Activated CD4-positive, alpha-beta T cell treated with anti-CD3 and anti-CD28 coated beads, Interleukin-2, amount 10 ng/mL, durations not matched to agents 24 days and 14 days (primary cell): ENCODE measurements around the gene ACE. TPM values are rescaled to one million over a fixed set of nuclear protein-coding genes. Genes with fewer than 3 reads are reported as not detected.

Experiments used
- DNase-seq: peaks from one replicate; pipeline ENCODE4 v3.0.0; 2022
- H3K27ac Mint-ChIP-seq: one replicate; pipeline ENCODE4 v1.8.0; 2022; ENCODE audit warnings: mild to moderate bottlenecking, mixed read lengths
- H3K27me3 Mint-ChIP-seq: one replicate; pipeline ENCODE4 v1.8.0; 2022; ENCODE audit warnings: mixed read lengths
- H3K36me3 Mint-ChIP-seq: one replicate; pipeline ENCODE4 v1.8.0; 2022; ENCODE audit warnings: low read depth, mild to moderate bottlenecking, mixed read lengths
- H3K4me1 Mint-ChIP-seq: one replicate; pipeline ENCODE4 v1.8.0; 2021; ENCODE audit warnings: mixed read lengths
- H3K4me3 Mint-ChIP-seq: one replicate; pipeline ENCODE4 v1.8.0; 2022; ENCODE audit warnings: mild to moderate bottlenecking, moderate library complexity, mixed read lengths
- H3K9me3 Mint-ChIP-seq: one replicate; pipeline ENCODE4 v1.8.0; 2021; ENCODE audit warnings: mixed read lengths
- intact Hi-C: fragments of 100-400 bp; cut with micrococcal nuclease; formaldehyde crosslinking; loops from one replicate; pipeline ENCODE4 v1.15.1; 2023
- total RNA-seq: library from RNA; stranded (reverse); gene quantifications from 2 replicates; pipeline ENCODE4 v1.2.3, GENCODE V29; 2022

Gene ACE
- total RNA-seq, 1 donor from 2014 or later: not detected

DNA sequence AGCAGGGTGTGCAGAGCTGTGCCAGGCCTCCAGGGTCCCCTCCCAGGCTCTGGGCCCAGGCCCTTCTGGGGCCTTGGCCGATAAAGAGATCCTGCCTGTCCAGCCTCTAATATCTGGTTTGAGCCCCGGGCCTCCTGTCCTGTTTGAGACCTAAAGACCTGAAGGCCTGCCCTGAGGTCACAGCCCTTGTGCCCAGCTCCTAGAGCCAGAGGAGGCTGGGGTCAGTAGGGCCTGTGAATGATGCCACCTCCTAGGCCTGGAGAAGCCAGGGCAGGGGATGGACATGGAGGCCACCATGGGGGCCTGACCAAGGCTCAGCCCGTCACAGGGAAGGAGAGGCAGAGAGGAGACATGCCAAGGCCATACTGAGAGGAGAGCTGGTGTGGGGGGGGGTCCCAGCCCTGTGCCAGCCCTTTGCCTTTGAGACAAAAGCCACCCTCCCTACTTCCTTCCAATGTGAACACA lies 53.7 kb downstream of the ACE start:
- Mint-ChIP-seq H3K36me3 (no peaks in the 10 kb centered on the region), H3K4me1 (no peaks in the 10 kb centered on the region), H3K9me3 (no peaks in the 10 kb centered on the region), H3K27ac (no peak overlapping the region), H3K4me3 (no peak overlapping the region), H3K27me3 (peaks cover 4% of the 10 kb centered on the region)
- no peak for DNase-seq
- intact Hi-C loops: no loop called here

DNA sequence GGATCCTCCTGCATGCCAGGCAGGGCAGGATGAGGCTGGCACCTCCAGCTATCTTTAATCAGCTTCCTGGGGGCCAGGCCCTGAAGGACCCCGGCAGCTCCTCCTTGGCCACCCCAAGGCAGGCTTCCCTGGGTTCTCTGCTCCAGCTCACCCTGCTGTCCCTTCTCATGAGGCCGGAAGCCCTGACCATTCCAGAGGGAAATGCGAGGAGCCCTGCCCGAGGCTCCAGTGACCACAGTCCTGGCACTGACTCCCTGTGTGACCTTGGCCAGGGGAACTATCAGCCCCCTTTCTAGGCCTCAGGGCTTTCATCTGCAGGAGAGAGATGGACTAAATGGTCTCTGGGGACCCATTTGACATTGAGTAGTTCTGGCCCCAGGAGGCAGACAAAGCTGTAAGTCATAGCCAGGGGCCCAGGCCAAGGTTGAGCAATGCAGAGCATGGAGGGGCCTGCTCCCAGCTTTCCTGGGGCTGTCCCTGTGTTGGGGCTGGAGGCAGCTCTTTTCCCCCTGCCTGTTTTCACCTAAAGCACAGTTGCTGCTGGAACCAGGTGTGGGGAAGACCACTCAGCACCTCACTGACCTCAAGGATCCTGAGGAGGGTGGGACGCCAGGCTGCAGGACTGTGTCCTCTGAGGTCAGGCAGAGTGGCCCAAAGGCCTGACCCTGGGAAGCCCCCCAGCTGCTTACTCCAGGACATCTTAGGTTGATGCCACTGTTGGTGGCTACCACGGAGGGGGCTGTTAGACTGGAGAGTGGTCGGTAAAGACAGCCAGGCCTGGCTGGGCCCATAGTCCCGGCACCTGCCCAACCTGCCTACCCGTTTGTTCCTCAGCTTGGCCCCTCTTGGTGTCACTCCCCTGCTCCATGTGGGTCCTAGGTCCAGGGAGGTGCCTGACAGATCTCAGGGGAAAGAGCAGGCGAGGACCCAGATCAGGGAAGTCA lies 54.4 kb downstream of the ACE start:
- H3K4me1 Mint-ChIP-seq: no peaks in the 10 kb centered on the region
- H3K27ac Mint-ChIP-seq: no peak overlapping the region
- intact Hi-C loops: no loop called here
- no peaks in the 10 kb centered on the region for H3K36me3 Mint-ChIP-seq
- peaks cover 5% of the 10 kb centered on the region for H3K27me3 Mint-ChIP-seq
- no peak for DNase-seq
- H3K9me3 Mint-ChIP-seq: no peaks in the 10 kb centered on the region
- no peak overlapping the region for H3K4me3 Mint-ChIP-seq

DNA sequence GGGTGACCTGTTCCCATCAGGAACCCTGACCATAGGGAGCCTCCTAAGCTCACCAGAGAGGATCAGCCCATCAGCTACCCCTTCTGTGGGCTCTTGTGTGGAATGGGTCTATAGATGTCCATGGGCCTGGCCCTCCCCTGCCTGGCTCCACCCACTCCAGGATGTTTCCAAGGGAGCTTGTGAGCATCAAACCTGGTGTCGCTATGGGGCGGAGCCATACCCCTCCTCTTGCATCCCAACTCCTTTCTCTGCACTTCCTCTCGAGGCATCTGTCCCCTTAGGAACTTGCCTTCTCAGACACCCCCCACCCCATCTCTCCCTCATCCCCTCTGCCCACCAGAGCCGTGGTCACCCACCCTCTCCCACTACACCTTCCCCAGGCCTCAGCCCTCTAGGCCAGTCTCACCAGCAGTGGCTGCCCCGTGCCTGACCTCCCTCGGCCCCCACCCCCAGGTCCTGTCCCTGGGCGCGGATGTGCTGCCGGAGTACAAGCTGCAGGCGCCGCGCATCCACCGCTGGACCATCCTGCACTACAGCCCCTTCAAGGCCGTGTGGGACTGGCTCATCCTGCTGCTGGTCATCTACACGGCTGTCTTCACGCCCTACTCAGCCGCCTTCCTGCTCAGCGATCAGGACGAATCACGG lies 56.7 kb downstream of the ACE start:
- H3K27ac Mint-ChIP-seq: no peak overlapping the region
- no peaks in the 10 kb centered on the region for H3K9me3 Mint-ChIP-seq
- no peaks in the 10 kb centered on the region for H3K36me3 Mint-ChIP-seq
- intact Hi-C loops: no loop called here
- no peak overlapping the region for H3K4me3 Mint-ChIP-seq
- H3K4me1 Mint-ChIP-seq: no peaks in the 10 kb centered on the region
- H3K27me3 Mint-ChIP-seq: peaks cover 15% of the 10 kb centered on the region
- no peak for DNase-seq

DNA sequence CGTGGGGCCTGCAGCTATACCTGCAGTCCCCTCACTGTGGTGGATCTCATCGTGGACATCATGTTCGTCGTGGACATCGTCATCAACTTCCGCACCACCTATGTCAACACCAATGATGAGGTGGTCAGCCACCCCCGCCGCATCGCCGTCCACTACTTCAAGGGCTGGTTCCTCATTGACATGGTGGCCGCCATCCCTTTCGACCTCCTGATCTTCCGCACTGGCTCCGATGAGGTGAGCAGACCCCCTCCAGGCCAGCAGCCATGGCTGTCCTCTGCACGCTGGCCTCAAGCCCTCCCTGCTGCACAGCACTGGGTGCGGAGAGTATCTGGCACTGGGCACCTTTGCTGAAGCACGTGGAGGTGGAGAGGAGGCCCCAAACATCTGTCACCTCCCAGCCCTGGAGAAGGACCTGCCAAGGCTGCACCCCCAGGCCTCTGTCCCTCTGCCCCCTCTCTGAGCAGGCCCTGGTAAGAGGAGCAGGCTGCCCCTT lies 57.3 kb downstream of the ACE start:
- Mint-ChIP-seq H3K36me3 (no peaks in the 10 kb centered on the region), H3K9me3 (no peaks in the 10 kb centered on the region), H3K27ac (no peak overlapping the region), H3K4me3 (no peak overlapping the region), H3K4me1 (no peaks in the 10 kb centered on the region), H3K27me3 (peaks cover 20% of the 10 kb centered on the region)
- intact Hi-C loops: no loop called here
- no peak for DNase-seq

DNA sequence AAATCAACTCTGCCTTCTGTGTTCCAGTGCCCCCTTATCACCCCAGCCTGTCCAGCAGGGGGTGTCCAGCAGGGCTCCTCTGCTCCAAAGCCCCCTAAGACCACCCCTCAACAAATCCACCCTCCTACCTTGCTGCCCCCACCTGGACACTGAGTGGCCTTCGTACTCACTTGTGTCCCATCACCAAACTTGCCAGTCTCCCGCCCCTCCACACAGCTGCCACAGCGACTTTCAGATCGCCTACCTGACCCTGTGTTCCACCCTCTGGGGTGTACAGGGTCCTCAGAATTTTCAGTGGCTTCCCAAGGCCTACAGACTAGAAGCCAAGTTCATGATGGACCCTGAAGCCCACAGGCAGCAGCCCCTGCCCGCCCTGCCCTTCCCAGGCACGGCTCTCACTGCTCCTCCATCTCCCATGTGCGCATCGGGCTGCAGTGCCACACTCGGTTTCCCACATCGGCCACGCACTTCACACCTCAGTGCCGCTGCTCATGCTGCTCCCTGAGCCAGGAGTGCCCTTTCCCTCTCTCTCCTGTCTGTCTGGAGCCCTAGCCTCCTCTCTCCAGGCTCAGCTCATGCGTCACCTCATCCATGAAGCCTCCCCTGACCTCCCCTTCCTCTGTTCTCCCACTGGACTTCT lies 58.1 kb downstream of the ACE start:
- no peak overlapping the region for H3K4me3 Mint-ChIP-seq
- intact Hi-C loops: no loop called here

DNA sequence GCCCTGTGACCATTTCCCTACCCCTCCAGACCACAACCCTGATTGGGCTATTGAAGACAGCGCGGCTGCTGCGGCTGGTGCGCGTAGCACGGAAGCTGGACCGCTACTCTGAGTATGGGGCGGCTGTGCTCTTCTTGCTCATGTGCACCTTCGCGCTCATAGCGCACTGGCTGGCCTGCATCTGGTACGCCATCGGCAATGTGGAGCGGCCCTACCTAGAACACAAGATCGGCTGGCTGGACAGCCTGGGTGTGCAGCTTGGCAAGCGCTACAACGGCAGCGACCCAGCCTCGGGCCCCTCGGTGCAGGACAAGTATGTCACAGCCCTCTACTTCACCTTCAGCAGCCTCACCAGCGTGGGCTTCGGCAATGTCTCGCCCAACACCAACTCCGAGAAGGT lies 58.8 kb downstream of the ACE start:
- Mint-ChIP-seq H3K36me3 (no peaks in the 10 kb centered on the region), H3K9me3 (no peaks in the 10 kb centered on the region), H3K27ac (no peak overlapping the region), H3K4me3 (no peak overlapping the region), H3K4me1 (peaks cover 1% of the 10 kb centered on the region), H3K27me3 (peaks cover 31% of the 10 kb centered on the region)
- DNase-seq: no peak
- intact Hi-C loops: no loop called here

More for the DNA sequence above, 58.1 kb downstream of the ACE start:
- no peaks in the 10 kb centered on the region for H3K4me1 Mint-ChIP-seq
- no peak for DNase-seq
- H3K9me3 Mint-ChIP-seq: no peaks in the 10 kb centered on the region
- H3K36me3 Mint-ChIP-seq: no peaks in the 10 kb centered on the region
- H3K27ac Mint-ChIP-seq: no peak overlapping the region
- peaks cover 28% of the 10 kb centered on the region for H3K27me3 Mint-ChIP-seq

DNA sequence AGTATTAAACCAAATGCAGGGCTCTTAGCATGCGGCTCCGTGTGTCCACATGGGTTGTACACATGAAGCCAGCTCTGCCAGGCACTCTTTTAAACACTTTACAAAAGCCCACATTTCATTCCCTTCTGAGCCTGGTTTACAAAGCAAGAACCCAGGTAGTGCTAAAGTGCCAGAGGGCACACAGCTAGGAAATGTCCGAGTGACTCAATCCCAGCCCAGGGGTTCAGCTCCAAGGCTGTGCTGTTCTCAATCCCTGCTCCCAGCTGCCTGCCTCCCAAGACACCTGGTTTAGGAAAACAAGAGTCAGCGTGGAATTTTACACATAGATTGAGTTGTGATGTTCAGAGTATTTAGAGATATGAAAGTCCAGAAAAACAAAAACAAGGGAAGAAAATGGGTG lies 60.1 kb downstream of the ACE start:
- Mint-ChIP-seq H3K36me3 (no peaks in the 10 kb centered on the region), H3K4me3 (no peak overlapping the region), H3K9me3 (no peaks in the 10 kb centered on the region), H3K27me3 (peaks cover 32% of the 10 kb centered on the region), H3K4me1 (peaks cover 2% of the 10 kb centered on the region), H3K27ac (no peak overlapping the region)
- DNase-seq: no peak
- intact Hi-C loops: no loop called here

DNA sequence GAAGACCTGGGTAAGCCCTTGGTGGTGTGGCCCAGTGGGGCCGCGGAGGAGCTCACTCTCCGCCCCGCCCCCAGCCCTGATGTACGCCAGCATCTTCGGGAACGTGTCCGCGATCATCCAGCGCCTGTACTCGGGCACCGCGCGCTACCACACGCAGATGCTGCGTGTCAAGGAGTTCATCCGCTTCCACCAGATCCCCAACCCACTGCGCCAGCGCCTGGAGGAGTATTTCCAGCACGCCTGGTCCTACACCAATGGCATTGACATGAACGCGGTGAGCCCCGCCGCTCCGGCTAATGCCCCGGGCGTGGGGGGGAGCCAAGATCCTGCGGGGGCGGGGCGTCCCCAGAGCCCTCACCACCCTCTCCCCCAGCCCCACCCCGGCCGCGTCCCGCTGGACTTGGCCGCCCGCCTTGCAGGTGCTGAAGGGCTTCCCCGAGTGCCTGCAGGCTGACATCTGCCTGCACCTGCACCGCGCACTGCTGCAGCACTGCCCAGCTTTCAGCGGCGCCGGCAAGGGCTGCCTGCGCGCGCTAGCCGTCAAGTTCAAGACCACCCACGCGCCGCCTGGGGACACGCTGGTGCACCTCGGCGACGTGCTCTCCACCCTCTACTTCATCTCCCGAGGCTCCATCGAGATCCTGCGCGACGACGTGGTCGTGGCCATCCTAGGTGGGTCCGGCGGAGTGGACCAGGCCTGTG lies 61.3 kb downstream of the ACE start:
- Mint-ChIP-seq H3K27me3 (peaks cover 32% of the 10 kb centered on the region), H3K36me3 (no peaks in the 10 kb centered on the region), H3K27ac (no peak overlapping the region), H3K9me3 (no peaks in the 10 kb centered on the region), H3K4me1 (peaks cover 2% of the 10 kb centered on the region), H3K4me3 (peak overlapping the region; percentile 36)
- intact Hi-C loops: no loop called here
- DNase-seq: no peak

DNA sequence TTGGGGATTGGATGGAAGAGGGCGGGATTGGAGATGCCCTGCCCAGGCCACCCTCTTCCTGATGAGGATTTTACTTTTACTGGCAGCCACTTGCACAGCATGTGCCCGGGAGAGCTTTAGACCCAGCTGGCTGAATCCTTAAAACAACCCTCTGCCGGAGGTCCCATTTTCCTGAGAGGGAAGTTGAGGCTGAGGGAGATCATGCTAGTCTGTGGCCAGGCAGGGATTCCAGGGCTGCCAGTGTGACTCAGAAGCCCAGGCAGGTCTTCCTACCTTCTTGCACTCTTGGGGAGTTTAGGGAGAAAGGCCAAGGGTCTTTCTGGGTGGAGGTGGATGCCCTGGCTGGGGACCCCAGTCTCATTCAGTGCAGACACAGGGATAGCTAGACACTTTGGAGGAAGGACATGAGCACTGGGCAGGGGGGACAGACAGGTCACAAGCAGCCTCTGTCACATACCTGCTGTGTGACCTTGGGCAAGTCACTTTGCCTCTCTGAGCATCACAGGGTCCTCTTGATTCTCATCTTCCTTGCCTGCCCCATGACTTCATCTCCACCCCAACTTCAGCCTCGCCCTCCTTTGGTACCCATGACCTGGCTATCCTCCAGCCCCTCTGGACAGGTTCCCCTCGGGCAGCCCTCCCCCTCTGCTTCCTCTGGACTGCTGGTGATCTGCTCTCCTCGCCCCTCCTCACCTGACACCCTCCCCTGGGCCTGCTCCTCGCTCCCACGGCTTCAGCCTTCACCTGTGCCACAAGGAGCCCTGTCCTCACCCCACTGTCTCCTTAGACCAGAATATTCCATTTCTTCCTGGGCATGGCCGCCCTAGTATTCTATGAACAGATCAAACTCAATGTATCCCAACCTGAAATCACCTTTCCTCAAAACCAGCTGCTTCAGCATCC lies 62.1 kb downstream of the ACE start:
- DNase-seq: no peak
- Mint-ChIP-seq H3K27me3 (peaks cover 32% of the 10 kb centered on the region), H3K4me1 (peaks cover 2% of the 10 kb centered on the region), H3K36me3 (no peaks in the 10 kb centered on the region), H3K27ac (no peak overlapping the region), H3K4me3 (peak overlapping the region; percentile 36), H3K9me3 (no peaks in the 10 kb centered on the region)
- intact Hi-C loops: no loop called here

DNA sequence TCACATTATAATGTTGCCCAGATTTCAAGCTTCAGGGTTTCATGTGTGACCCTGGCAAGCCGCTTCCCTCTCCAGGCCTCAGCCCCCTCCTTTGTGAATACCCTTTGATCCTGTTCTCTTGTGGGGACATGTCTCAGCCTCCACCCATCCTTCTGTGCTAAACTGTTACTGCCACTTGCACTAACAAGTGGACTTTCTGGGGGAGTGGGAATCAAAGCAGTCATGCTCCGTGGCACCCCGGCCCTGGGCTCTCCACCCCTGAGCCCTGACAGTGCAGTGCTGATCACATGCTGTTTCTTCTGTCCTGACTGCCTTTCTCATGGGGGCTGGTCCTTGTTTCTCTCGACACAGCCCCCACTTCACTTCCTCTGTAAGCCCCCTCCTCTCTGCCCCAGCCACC lies 63.7 kb downstream of the ACE start:
- intact Hi-C loops: no loop called here
- peaks cover 32% of the 10 kb centered on the region for H3K27me3 Mint-ChIP-seq
- no peak for DNase-seq
- H3K4me1 Mint-ChIP-seq: peaks cover 2% of the 10 kb centered on the region
- no peak overlapping the region for H3K4me3 Mint-ChIP-seq
- H3K9me3 Mint-ChIP-seq: no peaks in the 10 kb centered on the region
- no peak overlapping the region for H3K27ac Mint-ChIP-seq
- H3K36me3 Mint-ChIP-seq: no peaks in the 10 kb centered on the region

DNA sequence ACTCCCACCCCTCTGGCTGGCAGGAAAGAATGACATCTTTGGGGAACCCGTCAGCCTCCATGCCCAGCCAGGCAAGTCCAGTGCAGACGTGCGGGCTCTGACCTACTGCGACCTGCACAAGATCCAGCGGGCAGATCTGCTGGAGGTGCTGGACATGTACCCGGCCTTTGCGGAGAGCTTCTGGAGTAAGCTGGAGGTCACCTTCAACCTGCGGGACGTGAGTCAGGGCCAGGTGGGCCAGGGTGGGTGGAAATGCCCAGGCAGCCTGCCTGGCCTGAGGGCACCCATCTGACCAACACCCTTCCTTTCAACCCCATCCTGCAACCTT lies 65.3 kb downstream of the ACE start:
- intact Hi-C loops: no loop called here
- Mint-ChIP-seq H3K4me3 (no peak overlapping the region), H3K36me3 (no peaks in the 10 kb centered on the region), H3K9me3 (no peaks in the 10 kb centered on the region), H3K4me1 (peaks cover 2% of the 10 kb centered on the region), H3K27ac (no peak overlapping the region), H3K27me3 (peaks cover 27% of the 10 kb centered on the region)
- no peak for DNase-seq

DNA sequence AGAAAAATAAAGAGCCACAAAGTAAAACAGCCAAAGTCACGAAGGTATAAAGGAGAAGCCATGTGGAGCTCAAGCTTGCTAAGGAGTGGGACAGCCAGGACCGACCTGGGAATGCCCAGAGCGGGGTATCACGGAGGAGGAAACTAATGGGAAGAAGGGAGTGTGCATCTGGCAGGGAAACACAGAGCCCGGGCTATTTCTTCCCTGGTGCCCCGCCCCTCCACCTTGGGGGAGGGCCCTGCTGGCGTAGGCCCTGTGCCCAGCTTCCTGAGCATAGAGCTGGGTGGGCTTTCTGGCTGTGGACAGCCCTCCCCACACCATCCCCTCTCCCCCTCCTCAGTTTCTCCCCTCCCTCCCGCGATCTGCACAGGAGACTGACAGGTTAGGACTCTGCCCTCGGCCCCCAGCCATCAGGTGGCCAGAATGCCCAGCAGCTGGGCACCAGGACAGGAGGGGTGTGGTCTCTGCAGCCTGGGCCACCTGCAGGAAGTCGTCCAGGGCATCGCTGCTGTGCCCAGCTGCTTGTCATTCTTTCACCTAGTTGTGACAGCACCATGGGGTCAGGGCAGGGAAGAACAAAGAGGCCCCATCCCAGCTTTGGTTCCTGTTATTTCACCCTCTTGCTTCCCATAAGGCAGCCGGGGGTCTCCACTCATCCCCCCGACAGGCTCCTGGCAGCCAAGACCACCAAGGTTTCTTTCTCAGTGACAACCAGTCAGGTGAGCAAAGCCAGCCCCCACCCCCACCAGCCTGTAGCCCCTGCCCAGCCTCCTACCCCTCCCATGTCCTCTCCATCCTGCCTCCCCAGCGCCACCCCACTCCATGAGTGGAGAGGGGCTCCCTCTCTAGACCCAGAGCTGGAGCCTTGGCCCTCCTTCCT lies 66.3 kb downstream of the ACE start:
- Mint-ChIP-seq H3K27me3 (peaks cover 20% of the 10 kb centered on the region), H3K27ac (no peak overlapping the region), H3K4me1 (peaks cover 2% of the 10 kb centered on the region), H3K9me3 (no peaks in the 10 kb centered on the region), H3K36me3 (no peaks in the 10 kb centered on the region), H3K4me3 (no peak overlapping the region)
- intact Hi-C loops: no loop called here
- DNase-seq: no peak
